H9 (cell line): ENCODE results near the gene SOX1. TPM values are rescaled to one million over a fixed set of nuclear protein-coding genes. Genes with fewer than 3 reads are reported as not detected.

Experiments used
- DNase-seq: peaks from one replicate; pipeline ENCODE4 v3.0.0-alpha.2; 2017
- H2AFZ ChIP-seq: one replicate; pipeline ENCODE4 v1.6.1; 2013; ENCODE audit warnings: mild to moderate bottlenecking, low read length, control low read depth, moderate library complexity
- H2AK5ac ChIP-seq: 2 replicates; pipeline ENCODE4 v1.6.1; 2013; ENCODE audit warnings: low read length, control low read depth, mixed read lengths; ENCODE audit not compliant: insufficient read length
- H2BK120ac ChIP-seq: one replicate; pipeline ENCODE4 v1.6.1; 2013; ENCODE audit warnings: low read depth, mild to moderate bottlenecking, low read length, control low read depth, inconsistent platforms; ENCODE audit not compliant: poor library complexity, severe bottlenecking
- H2BK12ac ChIP-seq: 2 replicates; pipeline ENCODE4 v1.6.1; 2013; ENCODE audit warnings: low read length, control low read depth, mixed read lengths, low read depth; ENCODE audit not compliant: insufficient read length
- H2BK15ac ChIP-seq: 2 replicates; pipeline ENCODE4 v1.6.1; 2013; ENCODE audit warnings: low read depth, low read length, control low read depth
- H2BK20ac ChIP-seq: one replicate; pipeline ENCODE4 v1.6.1; 2013; ENCODE audit warnings: low read depth, mild to moderate bottlenecking, low read length, control low read depth, inconsistent platforms; ENCODE audit not compliant: poor library complexity, severe bottlenecking
- H2BK5ac ChIP-seq: 2 replicates; pipeline ENCODE4 v1.6.1; 2013; ENCODE audit warnings: low read length, control low read depth, mixed read lengths; ENCODE audit not compliant: insufficient read length
- H3K14ac ChIP-seq: 2 replicates; pipeline ENCODE4 v1.6.1; 2013; ENCODE audit warnings: low read length, control low read depth; ENCODE audit not compliant: insufficient read depth
- H3K18ac ChIP-seq: 2 replicates; pipeline ENCODE4 v1.6.1; 2013; ENCODE audit warnings: low read depth, mild to moderate bottlenecking, mixed read lengths, low read length, control low read depth; ENCODE audit not compliant: insufficient read length
- H3K23ac ChIP-seq: 2 replicates; pipeline ENCODE4 v1.6.1; 2013; ENCODE audit warnings: low read length, control low read depth, mixed read lengths, low read depth; ENCODE audit not compliant: insufficient read length
- H3K23me2 ChIP-seq: 2 replicates; pipeline ENCODE4 v1.6.1; 2013; ENCODE audit warnings: low read depth, mild to moderate bottlenecking, mixed read lengths, low read length, control low read depth; ENCODE audit not compliant: insufficient read length, poor library complexity, severe bottlenecking
- H3K27ac ChIP-seq: 2 replicates; pipeline ENCODE4 v1.5.1; 2013; ENCODE audit warnings: low read length, control low read depth, mixed read lengths, low read depth; ENCODE audit not compliant: insufficient read length
- H3K27me3 ChIP-seq: 2 replicates; pipeline ENCODE4 v1.6.1; 2013; ENCODE audit warnings: low read length, control low read depth, inconsistent platforms; ENCODE audit not compliant: insufficient read depth
- H3K4ac ChIP-seq: 2 replicates; pipeline ENCODE4 v1.6.1; 2013; ENCODE audit warnings: low read depth, mild to moderate bottlenecking, control low read depth, inconsistent platforms, low read length, moderate library complexity
- H3K4me1 ChIP-seq: 2 replicates; pipeline ENCODE4 v1.6.1; 2013; ENCODE audit warnings: low read length, control low read depth, inconsistent platforms; ENCODE audit not compliant: insufficient read depth
- H3K4me2 ChIP-seq: 2 replicates; pipeline ENCODE4 v1.6.1; 2013; ENCODE audit warnings: low read length, control low read depth, mixed read lengths; ENCODE audit not compliant: insufficient read length, insufficient read depth
- H3K56ac ChIP-seq: 2 replicates; pipeline ENCODE4 v1.6.1; 2013; ENCODE audit warnings: low read depth, mild to moderate bottlenecking, mixed read lengths, low read length, control low read depth; ENCODE audit not compliant: insufficient read length
- H3K79me1 ChIP-seq: 2 replicates; pipeline ENCODE4 v1.6.1; 2013; ENCODE audit warnings: low read depth, mild to moderate bottlenecking, moderate library complexity, low read length, control low read depth, inconsistent platforms; ENCODE audit not compliant: insufficient read depth, poor library complexity, severe bottlenecking
- H3K79me2 ChIP-seq: 2 replicates; pipeline ENCODE4 v1.6.1; 2013; ENCODE audit warnings: low read length, control low read depth, inconsistent platforms; ENCODE audit not compliant: insufficient read depth
- H3K9ac ChIP-seq: 2 replicates; pipeline ENCODE4 v1.6.1; 2013; ENCODE audit warnings: low read length, control low read depth, mixed read lengths; ENCODE audit not compliant: insufficient read length; ENCODE audit errors: extremely low read depth
- H3K9me3 ChIP-seq: one replicate; pipeline ENCODE4 v1.6.1; 2013; ENCODE audit warnings: low read depth, low read length, inconsistent platforms; ENCODE audit not compliant: control insufficient read depth
- H3T11ph ChIP-seq: one replicate; pipeline ENCODE4 v1.6.1; 2013; ENCODE audit warnings: mild to moderate bottlenecking, low read length, control low read depth, inconsistent platforms
- H4K20me1 ChIP-seq: one replicate; pipeline ENCODE4 v1.6.1; 2013; ENCODE audit not compliant: control insufficient read depth, insufficient read length, insufficient read depth
- H4K5ac ChIP-seq: 2 replicates; pipeline ENCODE4 v1.6.1; 2013; ENCODE audit warnings: low read depth, mild to moderate bottlenecking, mixed read lengths, low read length, control low read depth; ENCODE audit not compliant: insufficient read length
- H4K8ac ChIP-seq: replicated peaks from 2 replicates; pipeline ENCODE4 v1.6.1; 2013; ENCODE audit warnings: low read length, control low read depth, mixed read lengths, low read depth; ENCODE audit not compliant: insufficient read length
- H4K91ac ChIP-seq: 2 replicates; pipeline ENCODE4 v1.6.1; 2013; ENCODE audit warnings: low read depth, mild to moderate bottlenecking, moderate library complexity, mixed read lengths, low read length, control low read depth; ENCODE audit not compliant: insufficient read length
- H3K27ac Mint-ChIP-seq, 3 experiments: 2 replicates in 2 of 3; 3 replicates in 1 of 3; pipeline ENCODE4 v1.8.0; 2020 to 2021; ENCODE audit warnings: mixed read lengths in 3 of 3, mild to moderate bottlenecking in 1 of 3, moderate library complexity in 1 of 3
- H3K27me3 Mint-ChIP-seq: 2 replicates; pipeline ENCODE4 v1.8.0; 2021; ENCODE audit warnings: low read depth, mild to moderate bottlenecking, moderate library complexity, mixed read lengths
- H3K36me3 Mint-ChIP-seq, 3 experiments: 2 replicates in 2 of 3; 3 replicates in 1 of 3; pipeline ENCODE4 v1.8.0; 2020 to 2021; ENCODE audit warnings: low read depth in 3 of 3, mixed read lengths in 3 of 3; ENCODE audit not compliant: insufficient read depth in 1 of 3
- H3K4me1 Mint-ChIP-seq, 2 experiments: 2 replicates each; pipeline ENCODE4 v1.8.0; 2020; ENCODE audit warnings: mixed read lengths in 2 of 2
- H3K4me3 Mint-ChIP-seq, 2 experiments: 2 replicates in 1 of 2; 3 replicates in 1 of 2; pipeline ENCODE4 v1.8.0; 2020 to 2021; ENCODE audit warnings: mild to moderate bottlenecking in 2 of 2, mixed read lengths in 2 of 2, moderate library complexity in 1 of 2
- H3K9me3 Mint-ChIP-seq, 2 experiments: 2 replicates in 1 of 2; 3 replicates in 1 of 2; pipeline ENCODE4 v1.8.0; 2020; ENCODE audit warnings: mild to moderate bottlenecking in 2 of 2, mixed read lengths in 2 of 2, moderate library complexity in 1 of 2
- CTCF ChIP-seq: fragments of 200-600 bp; sonication (generic); conservative IDR thresholded peaks from 3 replicates; pipeline ENCODE4 v1.8.0; 2021; ENCODE audit warnings: antibody characterized with exemption, mild to moderate bottlenecking
- WGBS: extraction: QIAGEN DNeasy Blood & Tissue Kit; methylation state at CpG from one replicate; pipeline ENCODE4 v1.1.7; 2013; ENCODE audit warnings: missing lambda C conversion rate, low lambda C conversion rate, mixed read lengths; ENCODE audit not compliant: insufficient read length; ENCODE audit errors: extremely low coverage; 5-methylcytosine and 5-hydroxymethylcytosine counted together
- total RNA-seq: library from RNA; stranded (reverse); gene quantifications from 2 replicates; pipeline ENCODE4 v1.2.1, GENCODE V29; 2021

Gene SOX1
- total RNA-seq, 1 experiment from 2014 or later, result 0.17 TPM

DNA sequence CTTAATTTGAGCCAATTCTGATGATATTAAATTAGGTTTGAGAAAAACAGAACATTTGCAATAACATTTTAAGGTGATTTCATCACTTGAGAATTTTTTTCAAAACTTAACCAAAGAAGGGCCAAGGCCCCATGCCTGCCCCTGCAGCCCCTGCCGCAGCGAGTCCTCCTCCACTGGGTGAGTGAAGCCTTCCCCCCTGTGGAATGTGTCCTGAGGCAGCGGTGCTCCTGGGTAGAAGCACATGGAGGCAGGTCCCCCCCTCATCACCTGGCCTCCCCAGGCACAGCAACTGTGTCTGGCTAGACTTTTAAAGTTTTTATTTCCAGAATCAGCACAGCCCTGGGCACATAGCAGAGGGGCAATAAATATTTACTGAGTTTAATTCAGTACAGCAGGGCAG lies 10.8 kb downstream of the SOX1 start:
- H3K27ac Mint-ChIP-seq, result no peak overlapping the region
- H3K27ac ChIP-seq, result no peak overlapping the region

More for the DNA sequence above, 10.8 kb downstream of the SOX1 start:
- Histone ChIP-seq H2BK20ac (no peak overlapping the region), H2AK5ac (no peak overlapping the region), H3K4ac (no peak overlapping the region), H3K14ac (no peak overlapping the region), H3K18ac (no peak overlapping the region), H3K56ac (no peak overlapping the region), H2BK120ac (no peak overlapping the region), H3K4me2 (no peak overlapping the region), H3K23me2 (no peaks in the 10 kb centered on the region), H2BK12ac (no peak overlapping the region), H3K79me2 (no peaks in the 10 kb centered on the region), H3K27me3 (peaks cover 34% of the 10 kb centered on the region), H3K9me3 (no peaks in the 10 kb centered on the region), H3K23ac (no peak overlapping the region), H4K8ac (no peak overlapping the region), H4K20me1 (no peaks in the 10 kb centered on the region), H2BK15ac (no peak overlapping the region), H3K9ac (no peak overlapping the region), H2BK5ac (no peak overlapping the region), H3T11ph (no peak overlapping the region), H4K5ac (no peak overlapping the region), H3K79me1 (no peaks in the 10 kb centered on the region), H3K4me1 (peaks cover 6% of the 10 kb centered on the region; the same call in 1 of the 2 replicates), H2AFZ (no peak overlapping the region), H4K91ac (no peak overlapping the region)
- peaks cover 64% of the 10 kb centered on the region for H3K27me3 Mint-ChIP-seq
- no peak for DNase-seq
- H3K9me3 Mint-ChIP-seq, result no peaks in the 10 kb centered on the region; a peak in 2 of 5 replicates
- peaks cover 25 to 29% of the 10 kb centered on the region in 2 experiments for H3K4me1 Mint-ChIP-seq
- no CpG with 5 or more reads among the region's 3 CpGs for WGBS
- H3K4me3 Mint-ChIP-seq, result no peak overlapping the region
- no peaks in the 10 kb centered on the region for H3K36me3 Mint-ChIP-seq
- TF ChIP-seq CTCF, result no peak
